ENCODE measurements around the gene DOK1.
A peak's percentile ranks its signal among the peaks of the same experiment; 100 is the strongest.

Gene DOK1

DNA sequence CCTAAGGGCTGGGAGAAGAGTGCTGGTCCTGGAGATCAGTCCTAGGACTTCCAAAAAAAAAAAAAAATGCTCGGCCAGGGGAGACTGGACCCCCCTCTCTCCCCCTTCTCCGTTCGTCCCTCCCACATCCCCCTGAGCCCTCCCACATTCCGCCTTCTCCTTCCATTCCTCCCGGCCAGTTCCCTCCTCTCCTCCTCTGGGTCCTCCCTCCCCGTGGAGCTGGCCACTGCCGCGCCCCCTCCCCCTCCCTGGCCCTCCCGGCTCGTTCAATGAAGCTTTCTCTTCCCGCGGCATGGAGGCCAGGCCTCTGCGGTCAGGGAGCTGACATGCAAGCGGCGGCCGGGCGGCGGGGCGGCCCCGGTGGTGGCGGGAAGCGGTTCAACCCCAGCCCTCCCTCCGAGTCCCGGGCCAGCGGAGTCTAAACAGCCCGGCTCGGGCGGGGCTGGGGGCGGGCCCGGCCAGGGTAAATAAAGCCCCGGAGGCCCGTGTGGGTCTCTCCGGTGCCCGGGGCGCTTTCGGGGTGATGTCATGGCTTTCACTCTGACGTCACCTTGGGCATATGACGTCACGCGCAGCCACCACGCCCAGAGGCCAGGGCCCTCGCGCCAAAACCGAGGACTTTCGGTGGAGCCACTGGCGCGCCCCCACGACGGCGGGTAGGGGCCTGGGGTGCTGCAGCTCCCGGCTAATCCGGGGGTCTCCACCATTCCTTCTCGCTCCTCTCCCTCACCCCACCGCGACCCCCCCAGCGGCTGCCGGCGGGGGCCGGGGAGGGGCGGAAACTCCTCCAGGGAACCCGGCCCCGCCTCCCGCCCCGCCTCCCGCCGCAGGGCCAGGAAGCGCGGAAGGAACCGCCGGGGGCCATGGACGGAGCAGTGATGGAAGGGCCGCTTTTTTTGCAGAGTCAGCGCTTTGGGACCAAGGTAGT lies at the start of gene DOK1, which contains the start of gene LOXL3:
Gene DOK1, plus strand, starts transcription at position 829 of the 928 bp plus-strand sequence. Its CDS starts 35 bp downstream, at position 864.
Gene LOXL3, minus strand, starts transcription at position 51 of the 928 bp plus-strand sequence. CDS start 1,308 bp downstream, outside the sequence.
- peak within 1 kb of the TSS; percentile 88 for H3K4me3 ChIP-seq (ENCODE audit: low read depth, low read length)

DNA sequence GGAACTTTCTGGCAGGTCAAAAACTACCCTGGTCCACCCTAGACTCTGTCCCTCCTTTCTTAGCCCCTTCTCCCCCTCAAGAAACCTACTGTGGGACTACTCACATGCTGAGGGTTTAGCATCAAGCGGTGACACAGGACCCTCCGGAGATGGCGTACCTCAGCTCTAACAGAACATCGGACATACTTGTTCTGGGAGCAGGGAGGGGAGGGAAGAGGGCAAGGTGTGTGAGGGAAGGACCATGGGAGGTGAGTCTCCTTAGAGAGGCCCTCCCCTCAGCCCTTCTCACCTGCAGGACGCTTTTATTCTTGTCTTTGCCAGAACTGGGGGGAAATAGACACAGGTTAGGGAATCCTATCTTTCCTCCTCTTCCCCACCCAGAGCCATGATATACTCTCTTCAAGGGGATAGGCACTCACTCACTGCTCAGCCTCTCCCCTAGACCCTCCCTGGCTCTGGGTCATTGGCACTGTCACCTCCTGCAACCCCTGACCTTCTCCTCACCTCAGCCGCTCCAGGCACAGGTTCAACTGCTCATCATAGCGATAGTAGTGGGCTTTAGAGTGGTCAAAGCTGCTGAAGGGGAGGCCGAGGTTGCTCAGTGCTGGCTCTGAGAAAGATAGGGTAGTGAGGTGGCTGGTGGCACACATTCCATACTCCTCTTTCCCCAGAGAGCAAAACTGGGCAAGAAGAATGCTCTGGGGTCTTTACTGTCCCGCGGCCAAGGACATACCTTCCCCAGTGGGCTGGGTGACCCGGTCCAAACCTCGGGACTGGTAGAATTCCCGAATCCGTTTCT lies 48.9 kb upstream of the DOK1 start:
- no peak overlapping the region for H3K4me3 ChIP-seq (ENCODE audit: low read depth, low read length)

DNA sequence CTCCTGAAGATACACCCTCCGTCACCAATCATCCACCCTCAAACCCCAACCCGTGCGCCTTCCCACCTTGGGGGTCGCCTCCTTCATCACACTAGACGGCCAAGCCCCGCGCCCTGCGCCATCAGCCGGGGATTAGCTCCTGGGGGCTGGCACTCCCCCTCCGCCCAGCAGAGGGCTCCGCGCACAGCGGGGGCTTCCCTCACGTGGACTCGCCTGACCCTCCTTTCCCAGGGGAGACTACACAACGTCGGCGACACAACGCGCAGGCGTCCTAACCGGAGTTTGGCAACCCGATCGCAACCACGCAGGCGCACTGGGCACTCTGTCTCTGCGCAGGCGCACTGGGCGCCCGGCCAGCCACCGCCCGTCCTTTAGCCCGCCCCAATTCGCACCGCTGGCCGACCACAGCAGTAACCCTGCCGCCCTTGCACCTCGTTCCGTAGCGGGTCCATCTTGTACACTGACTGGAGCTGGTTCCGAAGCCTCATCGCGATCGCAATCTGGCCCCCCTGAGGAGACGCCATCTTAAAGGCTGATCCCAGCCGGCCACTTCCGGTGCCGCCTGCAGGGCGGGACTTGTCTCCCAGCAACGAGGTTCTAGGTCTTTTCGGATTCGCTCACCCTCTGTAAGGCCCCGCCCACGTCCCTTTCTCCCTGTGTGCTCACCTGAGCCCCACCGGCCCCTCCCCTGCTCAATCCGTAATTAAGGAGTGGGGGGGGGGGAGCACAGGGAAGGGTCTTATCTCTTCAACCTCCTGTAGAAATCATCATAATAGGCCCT lies 47.2 kb upstream of the DOK1 start, which contains the start of gene PCGF1:
Gene PCGF1, minus strand, starts transcription at position 551 of the 781 bp plus-strand sequence. Its CDS starts 27 bp downstream, at position 524.
- peak within 1 kb of the TSS; percentile 99 for H3K4me3 ChIP-seq (ENCODE audit: low read depth, low read length)

DNA sequence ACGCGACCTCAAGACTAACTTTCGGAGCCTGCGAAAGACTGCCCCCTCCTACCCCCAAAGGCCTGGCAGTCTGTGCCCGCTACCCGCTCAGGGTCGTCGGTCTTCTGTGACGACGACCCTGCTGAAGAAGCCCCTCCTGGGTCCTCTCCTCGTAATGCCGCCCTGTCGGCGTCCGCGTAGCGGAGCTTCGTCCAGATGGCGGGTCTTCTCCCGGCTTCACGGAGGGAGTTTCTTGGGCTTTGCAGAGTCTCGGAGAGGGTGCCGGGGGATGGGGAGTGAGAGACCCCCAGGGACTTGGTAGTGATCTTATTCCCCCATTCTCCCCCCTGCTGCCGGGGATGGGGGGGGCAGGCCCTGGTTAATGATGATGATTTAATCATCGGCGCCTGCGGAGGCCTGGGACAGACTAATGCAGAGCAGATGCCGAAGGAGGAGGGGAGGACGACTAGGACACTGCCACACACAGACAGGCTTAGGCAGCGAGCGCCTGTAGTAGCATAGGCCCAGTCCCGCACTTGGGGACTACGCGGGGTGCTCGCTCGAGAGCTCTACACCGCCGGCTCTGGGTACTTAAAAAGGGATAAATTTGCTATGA lies 46.5 kb upstream of the DOK1 start:
- peak overlapping the region; percentile 99 for H3K4me3 ChIP-seq (ENCODE audit: low read depth, low read length)

DNA sequence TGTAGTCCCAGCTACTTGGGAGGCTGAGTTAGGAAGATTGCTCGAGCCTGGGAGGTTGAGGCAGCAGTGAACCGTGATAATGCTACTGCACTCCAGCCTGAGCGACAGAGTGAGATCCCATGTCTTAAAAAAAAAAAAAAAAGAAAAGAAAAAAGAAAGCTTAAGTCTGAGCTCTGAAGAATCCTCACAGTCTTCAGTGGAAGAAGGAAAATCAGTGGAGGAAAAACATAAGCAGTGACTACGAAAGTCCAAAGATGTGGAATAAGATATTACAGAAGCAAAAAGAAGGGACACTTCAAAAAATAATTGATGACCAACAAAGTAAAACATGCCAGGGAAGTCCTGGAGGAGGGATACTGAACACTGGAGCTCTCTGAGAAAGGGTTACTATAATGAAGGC lies 44.2 kb upstream of the DOK1 start:
- H3K4me3 ChIP-seq (ENCODE audit: low read depth, low read length) = no peak overlapping the region

DNA sequence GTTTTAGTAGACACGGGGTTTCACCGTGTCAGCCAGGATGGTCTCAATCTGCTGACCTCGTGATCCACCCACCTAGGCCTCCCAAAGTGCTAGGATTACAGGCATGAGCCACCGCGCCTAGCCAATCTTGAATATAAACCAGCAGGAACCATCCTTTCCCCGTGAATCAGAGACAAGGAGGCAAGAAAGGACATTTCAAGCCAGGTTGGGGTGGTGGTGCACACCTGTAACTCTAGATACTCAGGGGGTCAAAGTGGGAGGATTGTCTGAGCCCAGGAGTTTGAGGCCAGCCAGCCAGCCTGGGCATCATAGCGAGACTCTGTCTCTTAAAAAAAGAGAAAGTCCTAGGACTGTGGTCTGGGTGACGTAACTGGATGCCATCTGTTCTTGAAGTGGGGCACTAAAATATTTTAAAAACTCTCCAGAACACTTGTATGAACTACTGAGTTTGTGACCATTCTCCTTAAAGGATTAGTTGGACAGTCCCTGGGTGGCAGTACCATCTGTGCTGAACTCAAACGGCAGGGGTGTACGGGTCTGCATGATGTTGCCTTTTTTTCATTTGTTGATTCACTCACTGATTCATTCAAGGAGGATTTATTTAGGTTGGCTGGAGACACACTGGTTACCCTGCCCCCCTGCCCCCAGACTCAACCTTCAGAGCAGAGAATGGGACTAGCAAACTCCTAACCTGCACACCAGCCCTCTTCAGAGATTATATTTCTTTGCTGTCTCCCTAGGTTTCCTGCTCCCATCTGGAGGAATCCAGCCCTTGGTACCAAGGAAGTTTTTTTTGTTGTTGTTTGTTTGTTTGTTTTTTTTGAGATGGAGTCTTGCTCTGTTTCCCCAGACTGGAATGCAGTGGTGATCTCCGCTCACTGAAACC lies 43.2 kb upstream of the DOK1 start:
- no peak overlapping the region for H3K4me3 ChIP-seq (ENCODE audit: low read depth, low read length)

DNA sequence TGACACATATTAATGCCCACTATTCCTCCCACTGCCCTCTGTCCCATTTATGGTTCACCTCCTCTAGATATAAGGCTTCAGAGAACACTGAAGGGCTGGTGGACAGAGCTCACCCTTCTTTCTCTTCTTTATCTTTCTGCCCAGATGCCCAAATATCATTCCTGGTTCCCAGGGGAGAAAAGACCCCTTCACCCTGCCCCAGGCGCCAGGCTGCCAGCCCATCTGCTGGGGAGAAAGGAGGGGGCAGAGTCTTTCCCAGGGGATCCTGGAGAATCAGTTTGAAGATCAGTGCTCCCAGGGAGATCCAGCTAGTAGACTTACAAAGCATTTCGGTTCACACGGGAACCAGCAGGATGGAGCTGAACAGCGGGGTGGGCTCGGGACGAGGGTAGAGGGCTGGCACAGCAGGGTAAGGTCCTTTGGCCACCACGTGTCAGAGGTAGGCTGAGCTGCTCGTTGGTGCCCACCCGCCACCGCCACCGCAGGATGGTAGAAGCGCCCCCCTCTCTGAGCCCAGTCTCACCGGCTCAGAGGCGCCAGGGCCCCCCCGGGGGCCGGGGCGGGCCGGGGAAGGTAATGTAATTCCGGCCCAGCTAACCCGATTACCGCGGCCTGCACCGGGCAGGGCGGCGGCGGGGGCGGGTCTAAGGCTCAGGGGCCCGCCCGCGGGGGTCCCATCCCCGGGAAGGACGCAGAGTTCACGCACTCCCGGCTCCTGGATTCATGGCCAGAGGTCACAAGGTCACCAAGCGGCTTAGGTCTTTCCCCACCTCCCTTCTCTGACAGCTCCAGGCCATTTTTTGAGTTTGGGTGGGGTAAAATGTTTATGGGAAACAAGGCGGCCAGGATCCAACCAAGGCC lies 41.5 kb upstream of the DOK1 start:
- H3K4me3 ChIP-seq (ENCODE audit: low read depth, low read length) = no peak overlapping the region

DNA sequence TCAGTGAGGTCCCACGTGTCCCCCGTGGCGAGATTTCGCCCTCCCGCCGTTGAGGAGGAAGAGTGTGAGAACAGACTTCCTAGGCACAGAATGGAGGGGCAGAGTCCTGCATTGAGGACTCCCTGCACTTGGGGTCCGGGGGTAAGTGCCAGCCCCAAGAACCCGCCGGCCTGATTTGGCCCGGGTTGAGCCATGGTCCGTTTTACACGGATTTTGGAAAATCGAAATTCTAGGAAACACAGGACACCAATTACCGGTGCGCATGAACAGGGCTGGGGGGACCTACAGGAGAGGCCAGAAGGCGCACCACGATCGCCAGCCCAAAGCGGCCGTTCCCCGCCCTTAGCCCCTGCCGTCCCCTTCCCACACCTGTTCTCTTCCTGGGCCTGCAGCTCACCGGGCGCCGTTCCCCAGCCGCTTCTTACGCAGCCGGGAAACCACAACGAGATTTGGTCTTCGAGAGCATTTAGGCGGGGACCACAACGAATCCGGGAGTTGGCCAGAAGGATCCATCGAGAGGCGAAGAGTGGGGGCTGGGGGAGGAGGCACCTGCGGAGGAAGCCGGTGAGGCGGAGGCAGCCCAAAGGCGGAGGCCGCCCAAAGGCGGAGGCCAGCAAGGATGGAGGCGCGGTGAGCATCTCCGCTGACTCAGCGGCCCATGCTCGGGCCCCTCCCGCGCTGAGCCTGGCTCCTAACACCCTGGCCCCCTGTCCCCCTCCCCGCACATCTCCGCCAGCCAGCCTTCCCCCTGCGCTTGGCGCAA lies 40.7 kb upstream of the DOK1 start:
- H3K4me3 ChIP-seq (ENCODE audit: low read depth, low read length) = peak overlapping the region; percentile 20

DNA sequence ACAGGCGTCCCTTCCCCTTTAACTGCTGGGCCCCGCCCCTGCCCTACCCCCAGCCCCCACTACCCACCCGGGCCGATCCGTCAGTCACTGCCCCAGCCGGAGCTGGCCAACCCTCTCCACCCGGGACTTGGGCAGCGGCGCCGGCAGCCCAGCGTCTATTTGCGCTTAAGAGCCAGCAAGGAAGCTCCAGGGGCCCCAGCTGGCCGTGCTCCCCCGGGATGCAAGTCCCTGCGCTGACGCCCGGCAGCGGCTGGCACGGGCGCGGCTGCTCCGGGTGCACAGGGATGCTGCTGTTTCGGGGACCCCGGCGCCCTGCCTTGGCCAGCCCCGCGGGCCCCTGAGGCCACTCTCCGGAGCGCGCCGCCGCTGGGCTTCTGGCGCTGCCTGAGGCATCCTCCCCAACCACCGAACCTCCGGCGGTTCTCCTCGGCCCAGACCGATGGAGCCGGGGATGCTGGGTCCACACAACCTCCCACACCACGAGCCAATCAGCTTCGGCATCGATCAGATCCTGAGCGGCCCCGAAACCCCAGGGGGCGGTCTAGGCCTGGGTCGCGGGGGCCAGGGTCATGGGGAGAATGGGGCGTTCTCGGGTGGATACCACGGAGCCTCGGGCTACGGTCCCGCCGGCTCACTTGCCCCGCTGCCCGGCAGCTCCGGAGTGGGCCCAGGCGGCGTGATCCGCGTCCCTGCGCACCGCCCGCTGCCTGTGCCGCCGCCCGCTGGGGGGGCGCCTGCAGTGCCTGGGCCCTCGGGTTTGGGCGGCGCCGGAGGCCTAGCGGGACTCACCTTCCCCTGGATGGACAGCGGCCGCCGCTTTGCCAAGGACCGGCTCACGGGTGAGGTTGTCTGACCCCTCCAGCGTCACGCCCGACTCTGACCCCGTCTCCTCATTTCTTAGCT lies 39.9 kb upstream of the DOK1 start, which contains the start of gene TLX2:
Gene TLX2, plus strand, starts transcription at position 83 of the 903 bp plus-strand sequence. Its CDS starts 357 bp downstream, at position 440.
- peak within 1 kb of the TSS; percentile 20 for H3K4me3 ChIP-seq (ENCODE audit: low read depth, low read length)

DNA sequence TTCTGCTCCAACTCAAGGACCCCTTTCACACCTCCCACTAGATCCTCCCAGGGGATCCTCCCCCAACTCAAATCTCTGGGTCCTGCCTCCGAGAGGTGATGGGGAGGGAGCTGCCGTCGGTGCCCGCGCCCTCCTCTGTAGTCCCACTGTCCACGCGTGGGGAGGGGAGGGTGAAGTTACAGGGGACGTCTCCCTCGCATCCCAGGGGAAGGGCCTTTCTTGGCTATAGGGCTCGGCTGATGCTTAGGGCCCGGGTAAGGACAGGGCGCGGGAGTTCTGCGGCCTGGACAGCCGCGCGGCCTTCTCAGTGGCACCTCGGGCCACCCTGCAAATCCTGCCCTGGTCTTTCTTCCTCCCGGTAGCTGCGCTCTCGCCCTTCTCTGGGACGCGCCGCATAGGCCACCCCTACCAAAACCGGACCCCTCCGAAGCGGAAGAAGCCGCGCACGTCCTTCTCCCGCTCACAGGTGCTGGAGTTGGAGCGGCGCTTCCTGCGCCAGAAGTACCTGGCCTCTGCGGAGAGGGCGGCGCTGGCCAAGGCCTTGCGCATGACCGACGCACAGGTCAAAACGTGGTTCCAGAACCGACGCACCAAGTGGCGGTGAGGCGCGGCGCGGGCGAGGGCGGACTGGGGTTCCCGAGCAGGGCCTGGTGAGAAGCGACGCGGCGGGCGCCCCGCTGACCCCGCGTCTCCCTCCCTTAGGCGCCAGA lies 39.1 kb upstream of the DOK1 start:
- H3K4me3 ChIP-seq (ENCODE audit: low read depth, low read length) = no peak overlapping the region

DNA sequence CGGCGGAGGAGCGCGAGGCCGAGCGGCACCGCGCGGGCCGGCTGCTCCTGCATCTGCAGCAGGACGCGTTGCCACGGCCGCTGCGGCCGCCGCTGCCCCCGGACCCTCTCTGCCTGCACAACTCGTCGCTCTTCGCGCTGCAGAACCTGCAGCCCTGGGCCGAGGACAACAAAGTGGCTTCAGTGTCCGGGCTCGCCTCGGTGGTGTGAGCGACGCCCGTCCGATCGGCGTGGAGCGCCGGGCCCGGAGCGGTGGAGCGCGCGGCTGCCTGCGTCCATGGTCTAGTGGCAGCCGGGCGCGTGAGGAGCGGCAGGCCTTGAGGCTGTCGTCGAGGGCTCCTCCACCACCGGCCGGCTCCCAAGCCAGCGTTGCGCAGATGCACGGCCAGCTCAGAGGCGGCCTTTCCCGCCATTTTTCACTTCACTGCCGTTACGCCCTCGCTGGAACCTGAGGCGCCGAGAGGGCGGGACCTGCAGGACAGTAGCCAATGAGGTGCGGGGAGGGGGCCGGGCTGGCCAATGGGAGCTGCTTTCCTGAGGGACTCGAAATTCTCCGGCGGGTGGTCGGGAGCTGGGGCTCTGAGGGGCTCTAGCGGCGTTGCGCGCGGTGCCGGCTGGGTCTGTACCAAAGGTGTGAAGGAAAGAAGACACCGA lies 38.4 kb upstream of the DOK1 start:
- H3K4me3 ChIP-seq (ENCODE audit: low read depth, low read length) = no peak overlapping the region

DNA sequence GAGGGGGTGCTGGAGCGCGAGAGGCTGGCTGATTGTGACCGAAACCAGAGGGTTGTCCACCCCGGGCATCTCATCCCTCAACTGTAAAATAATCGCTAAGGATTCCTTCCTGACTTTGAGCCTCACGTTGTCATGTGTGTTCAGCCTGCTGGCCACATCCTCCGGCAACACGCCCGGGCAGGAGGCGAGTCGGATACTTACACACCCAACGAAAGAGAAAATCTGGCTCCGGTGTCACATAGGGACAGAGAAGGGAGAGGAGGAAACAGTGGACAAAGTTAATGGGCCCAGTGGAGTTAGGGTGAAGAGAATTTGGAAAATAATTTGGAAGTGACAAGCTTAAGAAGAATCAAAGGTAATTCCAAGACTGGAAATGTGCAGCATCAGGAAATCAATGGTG lies 37.9 kb upstream of the DOK1 start:
- H3K4me3 ChIP-seq (ENCODE audit: low read depth, low read length) = no peak overlapping the region

DNA sequence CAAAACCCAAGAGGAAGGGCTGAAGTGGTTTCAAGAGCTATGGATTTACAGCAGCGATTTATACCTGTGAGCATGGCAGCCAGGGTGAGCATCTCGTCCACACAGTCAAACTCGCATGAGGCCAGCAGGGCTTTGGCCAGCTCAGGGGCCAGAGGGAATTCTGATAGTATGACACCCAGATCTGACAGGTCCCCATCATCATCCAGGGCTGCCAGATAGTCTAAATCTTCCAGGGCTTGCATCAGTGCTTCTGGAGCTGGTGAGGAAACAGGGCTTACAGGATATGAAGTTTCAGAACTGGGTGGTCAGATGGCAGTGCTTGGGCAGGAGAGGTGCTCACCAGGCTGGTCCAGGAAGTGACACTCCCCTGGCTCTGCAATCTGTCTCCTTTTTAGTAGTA lies 32.0 kb upstream of the DOK1 start:
- H3K4me3 ChIP-seq (ENCODE audit: low read depth, low read length) = no peak overlapping the region

DNA sequence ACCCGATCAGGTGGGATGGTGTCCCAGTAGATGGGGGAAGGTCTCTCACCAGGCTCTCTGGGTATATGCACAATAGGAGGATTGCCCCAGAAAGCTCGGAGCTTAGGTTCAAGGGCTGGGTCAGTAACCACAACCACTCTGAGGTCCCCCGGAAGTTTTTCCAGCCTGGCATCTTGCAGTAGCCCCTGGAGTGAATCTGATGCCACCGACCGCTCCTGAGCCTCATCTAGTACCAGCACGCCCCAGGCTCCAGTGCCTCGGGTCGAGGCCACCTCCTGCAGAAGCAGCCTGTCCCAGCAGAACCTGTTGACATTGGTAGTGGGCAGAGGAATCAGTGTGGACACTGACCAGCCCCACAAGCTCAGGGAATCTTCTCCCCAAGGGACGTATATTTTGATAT lies 30.5 kb upstream of the DOK1 start:
- no peak overlapping the region for H3K4me3 ChIP-seq (ENCODE audit: low read depth, low read length)

DNA sequence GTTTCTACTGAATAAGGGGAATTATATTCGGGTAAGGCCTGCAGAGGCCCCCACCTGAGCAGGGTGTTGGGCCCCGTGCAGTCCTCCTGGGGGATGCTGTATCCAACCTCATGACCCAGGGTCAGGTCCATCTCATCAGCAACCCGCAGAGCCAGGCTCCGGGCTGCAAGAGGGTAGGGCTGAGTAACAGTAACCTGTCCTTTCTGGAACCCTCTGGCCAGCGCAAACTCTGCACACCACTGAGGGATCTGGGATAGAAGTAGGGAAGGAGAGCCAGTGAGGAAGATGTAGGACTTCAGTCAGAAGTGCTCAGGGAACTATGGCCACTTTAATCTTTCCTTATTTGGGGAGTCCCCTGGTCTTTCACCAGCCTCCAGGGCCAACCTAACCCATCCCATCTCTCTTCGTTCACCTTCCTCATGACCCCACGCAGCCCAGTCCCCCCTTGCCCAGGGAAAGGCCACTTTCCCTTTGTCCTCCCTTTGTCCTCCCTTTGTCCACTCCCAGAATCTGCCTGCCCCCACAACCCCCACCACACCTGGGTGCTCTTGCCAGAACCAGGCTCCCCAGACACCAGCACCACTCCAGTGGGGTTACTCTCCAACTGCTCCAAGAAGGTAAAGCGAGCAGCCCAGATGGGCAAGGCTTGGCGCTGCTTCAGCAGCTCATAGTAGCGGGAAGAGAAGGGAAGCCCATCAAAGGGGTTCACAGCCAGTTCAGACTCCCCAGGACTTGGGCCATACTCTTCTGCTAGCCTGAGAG lies 29.4 kb upstream of the DOK1 start:
- H3K4me3 ChIP-seq (ENCODE audit: low read depth, low read length) = no peak overlapping the region

Data from iPS-11a (cell line).